Neural cell (in vitro differentiated cells): ENCODE data around the gene COG7. TPM values are rescaled to one million over a fixed set of nuclear protein-coding genes. Genes with fewer than 3 reads are reported as not detected.

Experiments
- H2AFZ ChIP-seq: fragments of 200-600, 300-800 bp; sonication (generic), shearing (Covaris generic); 2 replicates; pipeline ENCODE4 v1.6.0; 2014; ENCODE audit warnings: low read depth, mild to moderate bottlenecking, antibody characterized with exemption, low read length, moderate library complexity
- H3F3A ChIP-seq: fragments of 200-600 bp; shearing (Covaris generic); 2 replicates; pipeline ENCODE4 v1.6.1; 2016; ENCODE audit warnings: mild to moderate bottlenecking, moderate library complexity, mixed read lengths, antibody characterized with exemption, low read length; ENCODE audit not compliant: insufficient read depth, poor library complexity, severe bottlenecking
- H3K27ac ChIP-seq: fragments of 200-600, 300-800 bp; sonication (generic), shearing (Covaris generic); 2 replicates; pipeline ENCODE4 v1.5.1; 2014; ENCODE audit warnings: mild to moderate bottlenecking, low read length, moderate library complexity
- H3K27me3 ChIP-seq: fragments of 300-800, 200-600 bp; sonication (generic), shearing (Covaris generic); 2 replicates; pipeline ENCODE4 v1.6.0; 2014; ENCODE audit warnings: mild to moderate bottlenecking, low read depth, low read length, moderate library complexity; ENCODE audit not compliant: insufficient read depth
- H3K36me3 ChIP-seq: fragments of 300-800, 200-600 bp; sonication (generic), shearing (Covaris generic); 2 replicates; pipeline ENCODE4 v1.5.1; 2014; ENCODE audit warnings: mild to moderate bottlenecking, antibody characterized with exemption, low read length, moderate library complexity; ENCODE audit not compliant: insufficient read depth
- H3K4me2 ChIP-seq: fragments of 300-800, 200-600 bp; sonication (generic), shearing (Covaris generic); 2 replicates; pipeline ENCODE4 v1.6.0; 2014; ENCODE audit warnings: mild to moderate bottlenecking, low read length
- H3K4me3 ChIP-seq: fragments of 300-800, 200-600 bp; sonication (generic), shearing (Covaris generic); 2 replicates; pipeline ENCODE4 v1.5.1; 2014; ENCODE audit warnings: mild to moderate bottlenecking, low read length, moderate library complexity
- H3K79me2 ChIP-seq: fragments of 200-600 bp; shearing (Covaris generic); replicated peaks from 2 replicates; pipeline ENCODE4 v1.6.0; 2014; ENCODE audit warnings: mild to moderate bottlenecking, low read length, moderate library complexity; ENCODE audit not compliant: insufficient read depth
- H3K9ac ChIP-seq: fragments of 300-800, 200-600 bp; sonication (generic), shearing (Covaris generic); 2 replicates; pipeline ENCODE4 v1.6.1; 2016; ENCODE audit warnings: mild to moderate bottlenecking, low read length, mixed read lengths
- H3K9me2 ChIP-seq: fragments of 200-600 bp; shearing (Covaris generic); 2 replicates; pipeline ENCODE4 v1.6.1; 2016; ENCODE audit warnings: mild to moderate bottlenecking, low read length, mixed read lengths; ENCODE audit not compliant: insufficient read depth
- H3K9me3 ChIP-seq: fragments of 200-600, 300-800 bp; sonication (generic), shearing (Covaris generic); 2 replicates; pipeline ENCODE4 v1.6.1; 2016; ENCODE audit warnings: mild to moderate bottlenecking, mixed run types, low read length, moderate library complexity, mixed read lengths
- H4K20me1 ChIP-seq: fragments of 200-600 bp; shearing (Covaris generic); 2 replicates; pipeline ENCODE4 v1.6.1; 2016; ENCODE audit warnings: mild to moderate bottlenecking, mixed run types; ENCODE audit not compliant: insufficient read depth
- EP300 ChIP-seq: fragments of 450-650 bp; conservative IDR thresholded peaks from 2 replicates; pipeline ENCODE4 v1.6.1; 2014; ENCODE audit warnings: antibody characterized with exemption, mild to moderate bottlenecking, moderate library complexity; ENCODE audit not compliant: poor library complexity, severe bottlenecking
- EZH2 ChIP-seq: fragments of 200-600, 300-800 bp; shearing (Covaris generic), sonication (generic); IDR thresholded peaks from 2 replicates; pipeline ENCODE4 v1.6.1; 2014; ENCODE audit warnings: antibody characterized with exemption, low read length, borderline replicate concordance, mild to moderate bottlenecking; ENCODE audit not compliant: insufficient read depth, poor library complexity, severe bottlenecking
- MXI1 ChIP-seq: fragments of 450-650 bp; conservative IDR thresholded peaks from 2 replicates; pipeline ENCODE4 v1.6.1; 2014; ENCODE audit warnings: antibody characterized with exemption, mild to moderate bottlenecking; ENCODE audit not compliant: poor library complexity, severe bottlenecking
- POLR2AphosphoS5 ChIP-seq: IDR thresholded peaks from 2 replicates; pipeline ENCODE4 v1.6.1; 2012
- RAD21 ChIP-seq: fragments of 450-650 bp; conservative IDR thresholded peaks from 2 replicates; pipeline ENCODE4 v1.6.1; 2014; ENCODE audit warnings: antibody characterized with exemption, mild to moderate bottlenecking, moderate library complexity
- SMC3 ChIP-seq: fragments of 450-650 bp; conservative IDR thresholded peaks from 2 replicates; pipeline ENCODE4 v1.6.1; 2014; ENCODE audit warnings: antibody characterized with exemption, mild to moderate bottlenecking, moderate library complexity; ENCODE audit not compliant: poor library complexity
- TAF1 ChIP-seq: IDR thresholded peaks from 2 replicates; pipeline ENCODE4 v1.6.1; 2012; ENCODE audit warnings: low read depth
- polyA plus RNA-seq: library from polyadenylated mRNA; depleted of rRNA; stranded (reverse); fragments of >200 nt; gene quantifications from 2 replicates; pipeline ENCODE4 v1.2.3, GENCODE V29; 2014
- TF ChIP-seq, protein P1 (sequence below): IDR thresholded peaks from 2 replicates; pipeline ENCODE4 v1.6.1; 2012; ENCODE audit warnings: borderline replicate concordance
- TF ChIP-seq, protein P2 (sequence below): fragments of 450-650 bp; IDR thresholded peaks from 2 replicates; pipeline ENCODE4 v1.5.1; 2014; ENCODE audit warnings: antibody characterized with exemption, mild to moderate bottlenecking, moderate library complexity; ENCODE audit not compliant: poor library complexity, severe bottlenecking

Gene COG7
- polyA plus RNA-seq, 1 donor from 2014 or later = 16.2 TPM

DNA sequence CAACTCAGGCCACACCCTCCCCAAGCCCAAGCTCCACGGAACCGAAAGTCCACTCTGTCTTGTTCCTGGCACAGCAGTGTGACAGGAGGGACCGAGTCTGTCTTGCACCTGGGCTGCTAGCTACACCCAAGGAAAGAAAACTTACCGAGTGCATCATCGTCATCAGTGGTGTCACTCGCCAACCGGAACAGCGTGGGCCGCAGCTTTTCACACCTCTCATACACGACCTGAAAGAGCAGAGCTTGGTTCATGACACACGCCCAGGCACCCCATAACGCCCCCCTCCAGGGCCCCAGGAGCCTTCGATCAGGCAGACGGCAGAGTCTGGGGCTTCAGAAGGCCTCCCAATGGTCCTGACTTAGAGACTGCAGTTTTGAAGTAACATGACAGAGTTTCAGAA lies 29.8 kb upstream of the COG7 start:
- H2AFZ ChIP-seq = no peak overlapping the region
- no peaks in the 10 kb centered on the region for H3K27me3 ChIP-seq
- H3K4me3 ChIP-seq = no peak overlapping the region
- no peaks in the 10 kb centered on the region for H4K20me1 ChIP-seq
- H3K27ac ChIP-seq = no peak overlapping the region
- no peaks in the 10 kb centered on the region for H3F3A ChIP-seq
- H3K36me3 ChIP-seq = no peaks in the 10 kb centered on the region
- no peaks in the 10 kb centered on the region for H3K9me2 ChIP-seq
- no peak overlapping the region for H3K9ac ChIP-seq
- no peaks in the 10 kb centered on the region for H3K9me3 ChIP-seq
- no peaks in the 10 kb centered on the region for H3K79me2 ChIP-seq
- no peak overlapping the region for H3K4me2 ChIP-seq
- TF ChIP-seq EZH2 = no peak
- no peak for TF ChIP-seq TAF1
- no peak for TF ChIP-seq MXI1
- TF ChIP-seq, protein P1, sequence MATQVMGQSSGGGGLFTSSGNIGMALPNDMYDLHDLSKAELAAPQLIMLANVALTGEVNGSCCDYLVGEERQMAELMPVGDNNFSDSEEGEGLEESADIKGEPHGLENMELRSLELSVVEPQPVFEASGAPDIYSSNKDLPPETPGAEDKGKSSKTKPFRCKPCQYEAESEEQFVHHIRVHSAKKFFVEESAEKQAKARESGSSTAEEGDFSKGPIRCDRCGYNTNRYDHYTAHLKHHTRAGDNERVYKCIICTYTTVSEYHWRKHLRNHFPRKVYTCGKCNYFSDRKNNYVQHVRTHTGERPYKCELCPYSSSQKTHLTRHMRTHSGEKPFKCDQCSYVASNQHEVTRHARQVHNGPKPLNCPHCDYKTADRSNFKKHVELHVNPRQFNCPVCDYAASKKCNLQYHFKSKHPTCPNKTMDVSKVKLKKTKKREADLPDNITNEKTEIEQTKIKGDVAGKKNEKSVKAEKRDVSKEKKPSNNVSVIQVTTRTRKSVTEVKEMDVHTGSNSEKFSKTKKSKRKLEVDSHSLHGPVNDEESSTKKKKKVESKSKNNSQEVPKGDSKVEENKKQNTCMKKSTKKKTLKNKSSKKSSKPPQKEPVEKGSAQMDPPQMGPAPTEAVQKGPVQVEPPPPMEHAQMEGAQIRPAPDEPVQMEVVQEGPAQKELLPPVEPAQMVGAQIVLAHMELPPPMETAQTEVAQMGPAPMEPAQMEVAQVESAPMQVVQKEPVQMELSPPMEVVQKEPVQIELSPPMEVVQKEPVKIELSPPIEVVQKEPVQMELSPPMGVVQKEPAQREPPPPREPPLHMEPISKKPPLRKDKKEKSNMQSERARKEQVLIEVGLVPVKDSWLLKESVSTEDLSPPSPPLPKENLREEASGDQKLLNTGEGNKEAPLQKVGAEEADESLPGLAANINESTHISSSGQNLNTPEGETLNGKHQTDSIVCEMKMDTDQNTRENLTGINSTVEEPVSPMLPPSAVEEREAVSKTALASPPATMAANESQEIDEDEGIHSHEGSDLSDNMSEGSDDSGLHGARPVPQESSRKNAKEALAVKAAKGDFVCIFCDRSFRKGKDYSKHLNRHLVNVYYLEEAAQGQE = no peak
- TF ChIP-seq, protein P2, sequence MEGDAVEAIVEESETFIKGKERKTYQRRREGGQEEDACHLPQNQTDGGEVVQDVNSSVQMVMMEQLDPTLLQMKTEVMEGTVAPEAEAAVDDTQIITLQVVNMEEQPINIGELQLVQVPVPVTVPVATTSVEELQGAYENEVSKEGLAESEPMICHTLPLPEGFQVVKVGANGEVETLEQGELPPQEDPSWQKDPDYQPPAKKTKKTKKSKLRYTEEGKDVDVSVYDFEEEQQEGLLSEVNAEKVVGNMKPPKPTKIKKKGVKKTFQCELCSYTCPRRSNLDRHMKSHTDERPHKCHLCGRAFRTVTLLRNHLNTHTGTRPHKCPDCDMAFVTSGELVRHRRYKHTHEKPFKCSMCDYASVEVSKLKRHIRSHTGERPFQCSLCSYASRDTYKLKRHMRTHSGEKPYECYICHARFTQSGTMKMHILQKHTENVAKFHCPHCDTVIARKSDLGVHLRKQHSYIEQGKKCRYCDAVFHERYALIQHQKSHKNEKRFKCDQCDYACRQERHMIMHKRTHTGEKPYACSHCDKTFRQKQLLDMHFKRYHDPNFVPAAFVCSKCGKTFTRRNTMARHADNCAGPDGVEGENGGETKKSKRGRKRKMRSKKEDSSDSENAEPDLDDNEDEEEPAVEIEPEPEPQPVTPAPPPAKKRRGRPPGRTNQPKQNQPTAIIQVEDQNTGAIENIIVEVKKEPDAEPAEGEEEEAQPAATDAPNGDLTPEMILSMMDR = no peak
- TF ChIP-seq RAD21 = no peak
- TF ChIP-seq SMC3 = no peak
- TF ChIP-seq POLR2AphosphoS5 = no peak
- no peak for TF ChIP-seq EP300

DNA sequence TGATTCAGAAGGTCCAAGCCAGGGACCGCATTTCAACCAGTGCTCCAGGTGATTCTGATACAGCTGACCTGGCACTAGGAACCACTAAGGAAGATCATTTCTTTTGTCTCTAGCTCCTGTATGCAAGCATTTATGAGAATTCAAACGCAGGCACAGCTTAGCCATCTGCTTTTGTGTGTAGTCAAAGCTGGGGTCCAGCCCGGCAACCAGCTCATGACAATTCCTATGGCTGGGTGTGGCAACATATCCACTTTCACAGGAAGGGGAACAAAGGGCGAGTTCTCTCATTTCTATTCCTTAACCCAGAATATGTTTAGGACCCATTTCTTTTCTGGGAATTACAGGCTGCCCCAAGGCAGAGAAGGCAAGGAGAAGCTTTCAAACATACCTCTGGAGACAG lies 27.3 kb upstream of the COG7 start:
- TF ChIP-seq TAF1 (no peak), MXI1 (no peak), SMC3 (no peak), RAD21 (no peak), EP300 (no peak), POLR2AphosphoS5 (no peak), EZH2 (no peak)
- TF ChIP-seq, protein P2 = no peak
- TF ChIP-seq, protein P1 = no peak
- no peak overlapping the region for H2AFZ ChIP-seq
- H3K9me2 ChIP-seq = no peaks in the 10 kb centered on the region
- no peak overlapping the region for H3K4me2 ChIP-seq
- H4K20me1 ChIP-seq = no peaks in the 10 kb centered on the region
- H3K4me3 ChIP-seq = no peak overlapping the region
- no peaks in the 10 kb centered on the region for H3K36me3 ChIP-seq
- no peaks in the 10 kb centered on the region for H3K9me3 ChIP-seq
- H3K27ac ChIP-seq = no peak overlapping the region
- H3K27me3 ChIP-seq = no peaks in the 10 kb centered on the region
- H3F3A ChIP-seq = no peaks in the 10 kb centered on the region
- H3K79me2 ChIP-seq = no peaks in the 10 kb centered on the region
- no peak overlapping the region for H3K9ac ChIP-seq
